ENCODE measurements around the gene RNFT2. TPM values are rescaled to one million over a fixed set of nuclear protein-coding genes. Genes with fewer than 3 reads are reported as not detected.
"Not testable (repeated sequence)": the region's sequence is repeated elsewhere in the genome, so short reads cannot be mapped to it uniquely, and the experiment has no call there.

Gene RNFT2
- total RNA-seq, 1 donor from 2014 or later, result 45.2 TPM

DNA sequence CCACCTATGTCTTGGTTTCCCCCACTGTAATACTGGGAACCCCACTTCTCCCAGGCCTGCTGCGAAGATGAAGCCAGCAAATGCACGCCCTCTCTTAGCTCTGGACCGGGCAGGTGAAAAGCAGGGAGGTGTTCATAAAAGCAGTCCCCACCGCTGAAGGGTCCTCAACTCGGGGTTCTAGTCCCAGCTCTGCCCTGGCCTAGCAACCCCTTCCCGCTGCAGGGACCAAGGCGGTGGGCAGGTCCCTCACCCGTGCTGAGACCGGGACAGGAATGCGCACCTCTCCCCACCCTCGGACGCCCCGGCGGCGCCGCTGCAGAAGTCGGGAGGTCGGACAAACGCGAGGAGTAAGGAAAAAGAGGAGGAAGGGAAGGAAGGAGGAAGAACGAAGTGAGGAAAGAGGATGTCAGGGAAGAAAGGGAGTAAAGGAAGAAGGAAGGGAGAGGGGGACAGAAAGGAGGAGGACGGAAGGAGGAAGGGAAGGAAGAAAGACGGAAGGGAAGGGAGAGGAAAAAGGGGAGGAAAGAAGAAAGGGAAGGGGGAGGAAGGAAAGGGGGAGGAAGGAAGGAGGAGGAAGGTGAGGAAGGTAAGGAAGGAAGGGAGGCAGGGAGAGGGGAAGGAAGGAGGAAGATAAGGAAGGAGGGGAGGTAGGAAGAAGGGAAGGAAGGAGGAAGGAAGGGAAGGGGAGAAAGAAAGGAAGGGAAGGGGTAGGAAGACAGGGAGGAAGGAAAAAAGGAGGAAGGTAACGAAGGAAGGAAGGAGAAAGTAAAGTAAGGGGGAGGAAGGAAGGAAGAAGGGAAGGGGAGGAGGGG, 947 bp upstream of the RNFT2 start:
- FAIRE-seq (no peak), DNase-seq (ENCODE audit: low spot score in 2 of 2) (no peak)

- FAIRE-seq (no peak), DNase-seq (ENCODE audit: low spot score in 2 of 2) (no peak)
These were observed 1.3 kb downstream of the RNFT2 start for GRCh38 chr12:116739381-116739887.

DNA sequence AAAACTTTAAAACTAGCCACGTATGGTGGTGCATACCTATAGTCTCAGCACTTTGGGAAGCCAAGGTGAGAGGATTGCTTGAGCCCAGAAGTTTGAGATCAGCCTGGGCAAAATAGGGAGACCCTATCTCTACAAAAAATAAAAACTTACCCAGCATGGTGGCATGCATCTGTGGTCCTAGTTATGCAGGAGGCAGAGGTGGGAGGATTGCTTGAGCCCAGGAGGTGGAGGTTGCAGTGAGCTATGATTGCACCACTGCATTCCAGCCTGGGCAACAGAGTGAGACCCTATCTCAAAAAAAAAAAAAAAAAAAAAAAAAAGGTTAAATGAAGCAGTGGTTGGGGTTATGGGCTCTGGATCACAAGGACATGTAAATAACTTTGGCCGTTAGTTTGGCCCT, 4.7 kb downstream of the RNFT2 start:
- not testable (repeated sequence) for FAIRE-seq

DNA sequence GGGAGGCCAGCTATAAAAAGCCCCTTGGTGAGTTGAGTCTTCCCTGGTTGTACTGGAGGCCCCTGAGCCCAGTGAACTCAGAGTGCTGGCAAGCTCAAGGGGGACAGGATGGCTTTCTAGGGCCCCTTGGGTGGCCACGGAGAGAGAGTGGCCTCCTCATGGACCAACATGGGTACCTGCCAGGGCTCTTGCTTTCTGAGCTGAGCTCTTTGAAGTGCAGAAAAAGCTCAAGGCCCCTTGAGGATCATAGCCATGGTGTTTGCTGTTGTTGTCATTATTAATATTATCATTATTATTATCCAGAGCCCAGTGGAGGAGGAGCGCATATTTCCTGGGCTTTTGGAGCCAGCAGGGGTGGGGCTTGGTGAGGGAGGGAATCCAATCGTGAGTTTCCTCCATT, 6.7 kb downstream of the RNFT2 start:
- no peak for DNase-seq (ENCODE audit: low spot score in 2 of 2)
- no peak for FAIRE-seq

More for the DNA sequence above, 4.7 kb downstream of the RNFT2 start:
- not testable (repeated sequence) for DNase-seq (ENCODE audit: low spot score in 2 of 2)

- FAIRE-seq, result no peak
- no peak for DNase-seq (ENCODE audit: low spot score in 2 of 2)
These were observed 7.4 kb downstream of the RNFT2 start for GRCh38 chr12:116745554-116745953.

DNA sequence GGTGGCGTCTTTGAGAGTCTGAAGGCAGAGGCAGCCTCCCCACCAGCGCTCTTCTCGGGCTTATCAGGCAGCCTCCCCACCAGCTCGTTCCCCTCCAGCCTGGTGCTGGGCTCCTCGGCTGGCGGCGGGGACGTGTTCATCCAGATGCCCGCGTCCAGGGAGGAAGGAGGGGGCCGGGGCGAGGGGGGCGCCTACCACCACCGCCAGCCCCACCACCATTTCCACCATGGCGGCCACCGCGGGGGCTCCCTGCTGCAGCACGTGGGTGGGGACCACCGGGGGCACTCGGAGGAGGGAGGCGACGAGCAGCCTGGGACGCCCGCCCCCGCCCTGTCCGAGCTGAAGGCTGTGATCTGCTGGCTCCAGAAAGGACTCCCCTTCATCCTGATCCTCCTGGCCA, 11.8 kb downstream of the RNFT2 start:
- DNase-seq (ENCODE audit: low spot score in 2 of 2) (no peak), FAIRE-seq (no peak)

GRCh38 chr12:116750298-116750697, 12.2 kb downstream of the RNFT2 start:
- DNase-seq (ENCODE audit: low spot score in 2 of 2) (no peak), FAIRE-seq (no peak)

DNA sequence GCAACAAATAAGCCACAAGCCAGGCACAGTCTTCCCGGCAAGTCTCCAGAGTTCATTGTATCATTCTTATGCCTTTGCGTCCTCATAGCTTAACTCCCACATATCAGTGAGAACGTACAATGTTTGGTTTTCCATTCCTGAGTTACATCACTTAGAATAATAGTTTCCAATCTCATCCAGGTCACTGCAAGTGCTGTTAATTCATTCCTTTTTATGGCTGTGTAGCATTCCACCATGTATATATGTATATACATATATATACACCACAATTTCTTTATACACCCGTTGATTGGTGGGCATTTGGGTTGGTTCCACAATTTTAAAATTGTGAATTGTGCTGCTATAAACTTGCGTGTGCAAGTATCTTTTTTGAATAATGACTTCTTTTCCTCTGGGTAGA, 16.0 kb downstream of the RNFT2 start:
- not testable (repeated sequence) for DNase-seq (ENCODE audit: low spot score in 2 of 2); FAIRE-seq

DNA sequence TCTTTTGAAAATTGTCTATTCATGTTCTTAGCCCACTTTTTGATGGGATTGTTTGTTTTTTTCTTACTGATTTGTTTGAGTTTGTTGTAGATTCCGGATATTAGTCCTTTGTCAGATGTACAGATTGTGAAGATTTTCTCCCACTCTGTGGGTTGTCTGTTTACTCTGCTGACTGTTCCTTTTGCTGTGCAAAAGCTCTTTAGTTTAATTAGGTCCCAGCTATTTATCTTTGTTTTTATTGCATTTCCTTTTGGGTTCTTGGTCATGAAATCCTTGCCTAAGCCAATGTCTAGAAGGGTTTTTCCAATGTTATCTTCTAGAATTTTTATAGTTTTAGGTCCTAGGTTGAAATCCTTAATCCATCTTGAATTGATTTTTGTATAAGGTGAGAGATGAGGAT, 16.7 kb downstream of the RNFT2 start:
- FAIRE-seq; DNase-seq (ENCODE audit: low spot score in 2 of 2): not testable (repeated sequence)

GRCh38 chr12:116759783-116760621, 21.9 kb downstream of the RNFT2 start:
- FAIRE-seq (no peak), DNase-seq (ENCODE audit: low spot score in 2 of 2) (no peak)

- no peak for FAIRE-seq
- no peak for DNase-seq (ENCODE audit: low spot score in 2 of 2)
These were observed 22.5 kb downstream of the RNFT2 start for GRCh38 chr12:116760622-116761020.

DNA sequence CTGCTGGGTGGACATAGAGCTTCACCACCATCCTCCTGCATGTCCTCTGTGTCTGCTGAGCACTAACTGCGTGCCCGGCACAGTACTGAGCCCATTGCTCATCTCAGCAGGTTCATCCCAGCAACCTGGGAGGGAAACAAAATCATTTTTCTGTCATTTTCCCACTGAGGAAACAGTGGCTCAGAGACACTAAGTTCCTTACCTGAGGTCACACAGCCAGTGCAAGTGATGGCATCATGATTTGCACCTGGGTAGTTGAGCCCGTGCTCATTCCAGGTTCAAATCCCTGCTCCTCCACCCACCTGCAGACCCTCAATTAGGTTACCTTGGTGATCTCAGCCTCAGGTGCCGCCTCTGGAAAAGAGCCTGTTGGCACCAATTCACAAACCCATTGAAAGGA, 23.4 kb downstream of the RNFT2 start:
- DNase-seq (ENCODE audit: low spot score in 2 of 2) (no peak), FAIRE-seq (no peak)

DNA sequence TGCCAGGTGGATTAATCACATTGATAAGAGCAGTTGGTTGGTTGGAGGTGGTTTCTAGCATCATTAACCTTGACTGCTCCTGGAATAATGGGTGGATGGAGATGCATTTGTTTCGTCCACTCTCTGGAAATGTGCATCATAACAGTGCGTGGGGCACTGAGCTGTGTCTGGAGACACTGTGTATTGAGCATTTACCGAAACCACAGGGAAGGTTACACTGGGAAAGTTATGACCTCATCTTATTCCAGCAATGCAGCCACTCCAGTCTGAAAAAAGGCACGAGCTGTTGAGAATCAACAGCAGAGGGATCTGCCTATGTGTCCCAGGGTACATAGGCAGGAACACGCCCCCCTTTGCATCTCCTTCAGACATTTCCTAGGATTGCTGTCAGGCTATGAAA, 27.2 kb downstream of the RNFT2 start:
- DNase-seq (ENCODE audit: low spot score in 2 of 2), result no peak

DNA sequence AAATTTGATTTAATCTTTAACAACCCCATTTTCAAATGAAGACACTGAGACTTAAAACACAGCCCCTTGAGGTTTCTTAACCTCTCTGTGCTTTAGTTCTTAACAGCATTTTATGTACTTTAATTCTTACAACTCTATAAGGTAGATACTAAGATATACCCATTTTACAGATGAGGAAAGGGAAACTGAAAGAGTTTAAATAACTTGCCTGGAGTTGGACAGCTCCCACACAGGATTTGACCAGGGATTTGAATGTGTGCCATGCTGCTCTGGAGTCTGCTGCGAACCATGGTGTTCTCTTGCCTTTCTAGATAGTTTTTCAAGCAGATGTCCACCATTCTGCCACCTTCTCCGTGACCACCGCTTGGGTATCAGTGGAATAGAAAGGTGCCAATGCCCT, 28.2 kb downstream of the RNFT2 start:
- DNase-seq (ENCODE audit: low spot score in 2 of 2) (no peak), FAIRE-seq (no peak)

More for the DNA sequence above, 27.2 kb downstream of the RNFT2 start:
- no peak for FAIRE-seq

DNA sequence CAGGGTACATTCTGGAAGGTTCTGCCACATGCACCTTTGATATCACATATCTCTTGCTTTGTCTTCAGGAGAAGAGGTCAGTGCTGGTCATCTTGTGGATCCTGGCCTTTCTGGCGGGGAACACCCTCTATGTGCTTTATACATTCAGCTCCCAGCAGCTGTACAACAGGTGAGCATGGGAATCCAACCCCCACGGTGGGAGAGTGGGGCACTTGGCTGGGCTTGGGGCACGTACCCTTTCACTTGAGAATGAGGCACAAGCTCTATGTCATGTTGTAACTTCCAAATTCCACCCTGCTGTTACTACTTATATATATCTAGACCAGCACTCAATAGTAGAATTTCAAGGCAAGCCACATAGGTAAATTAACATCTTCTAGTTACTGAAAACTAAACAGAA, 28.6 kb downstream of the RNFT2 start:
- no peak for FAIRE-seq
- no peak for DNase-seq (ENCODE audit: low spot score in 2 of 2)

DNA sequence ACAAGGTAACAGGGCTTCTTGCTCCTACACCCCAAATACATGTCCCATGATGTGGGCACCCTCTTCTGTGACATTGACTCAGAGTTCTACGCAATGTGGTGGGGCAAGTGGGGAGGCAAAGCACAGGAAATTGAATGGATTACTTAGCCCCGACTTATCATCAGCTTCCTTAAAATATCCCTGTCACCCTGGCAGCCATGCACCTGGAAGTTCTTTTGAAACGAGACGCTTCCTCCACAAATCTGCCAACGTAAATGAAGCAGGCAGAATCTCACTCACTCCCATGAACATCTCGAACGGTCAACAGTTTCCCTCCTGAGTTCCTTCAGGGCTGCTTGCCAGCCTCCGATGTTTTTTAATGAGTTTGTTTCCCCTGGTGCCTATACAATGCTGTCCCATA, 33.5 kb downstream of the RNFT2 start:
- FAIRE-seq (no peak), DNase-seq (ENCODE audit: low spot score in 2 of 2) (no peak)

DNA sequence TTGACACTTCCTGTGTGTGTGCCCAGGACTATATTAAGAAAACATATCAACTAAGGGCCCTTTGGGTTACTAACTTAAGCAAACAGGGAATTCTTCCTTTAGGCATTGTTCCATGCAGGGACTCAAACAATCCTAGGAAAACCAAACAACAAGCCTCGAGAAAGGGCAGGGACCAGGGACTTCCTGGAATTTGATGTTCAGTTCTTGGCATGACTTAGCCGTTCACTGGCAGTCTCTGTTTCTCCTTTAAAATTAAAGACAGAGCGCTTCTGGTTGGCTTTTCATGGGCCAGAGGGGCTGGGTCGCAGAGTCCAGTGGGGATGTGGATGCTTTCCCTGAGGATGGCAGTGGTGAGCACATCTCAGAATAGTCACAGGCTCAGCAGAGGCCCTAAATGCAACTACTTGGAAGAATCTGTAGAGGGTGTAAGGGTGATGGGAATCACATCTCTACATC, 35.2 kb downstream of the RNFT2 start:
- no peak for FAIRE-seq
- DNase-seq (ENCODE audit: low spot score in 2 of 2), result peak in 1 of 2 donors; percentile 39

GRCh38 chr12:116774020-116774419, 35.9 kb downstream of the RNFT2 start:
- FAIRE-seq (no peak), DNase-seq (ENCODE audit: low spot score in 2 of 2) (no peak)

DNA sequence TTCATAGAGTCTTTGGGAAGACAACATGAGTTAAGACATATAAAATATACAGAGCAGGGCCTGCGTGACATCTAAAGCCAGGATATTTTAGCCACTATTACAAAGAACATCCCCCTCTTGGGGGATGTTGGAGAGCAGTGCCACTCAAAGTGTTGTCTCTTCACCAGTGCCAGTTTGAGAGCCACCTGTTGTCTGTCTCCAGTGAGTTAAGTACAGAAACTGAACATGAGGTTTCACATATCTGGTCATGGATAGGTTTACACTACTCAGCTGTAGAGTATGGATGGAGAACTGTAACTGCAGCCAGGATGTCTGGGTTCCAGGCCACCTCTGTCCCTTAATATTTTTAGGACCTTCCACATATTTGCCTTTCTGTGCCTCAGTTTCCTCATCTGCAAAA, 39.1 kb downstream of the RNFT2 start:
- DNase-seq (ENCODE audit: low spot score in 2 of 2) (no peak), FAIRE-seq (no peak)

GRCh38 chr12:116779597-116779996, 41.5 kb downstream of the RNFT2 start:
- FAIRE-seq (no peak), DNase-seq (ENCODE audit: low spot score in 2 of 2) (no peak)

- FAIRE-seq (no peak), DNase-seq (ENCODE audit: low spot score in 2 of 2) (no peak)
These were observed 42.8 kb downstream of the RNFT2 start for GRCh38 chr12:116780942-116781341.
